Fibroblast of lung (primary cell): ENCODE results near the gene CROCC2. TPM values are rescaled to one million over a fixed set of nuclear protein-coding genes. Genes with fewer than 3 reads are reported as not detected.
A peak's percentile ranks its signal among the peaks of the same experiment; 100 is the strongest.

Source experiments
- DNase-seq, 2 donors: peaks; one replicate each; pipeline versions ENCODE4 v3.0.0 to v3.0.0-alpha.2; 2010; ENCODE audit warnings: low read depth in 2 of 2
- H2AFZ ChIP-seq: 2 replicates; pipeline ENCODE4 v1.5.1; 2012; ENCODE audit warnings: low read length, control low read depth, inconsistent platforms
- H3K27ac ChIP-seq: 2 replicates; pipeline ENCODE4 v1.5.1; 2011; ENCODE audit warnings: low read length, control low read depth; ENCODE audit not compliant: insufficient read depth
- H3K27me3 ChIP-seq: 2 replicates; pipeline ENCODE4 v1.5.1; 2011; ENCODE audit warnings: mild to moderate bottlenecking, low read length; ENCODE audit not compliant: control insufficient read depth, insufficient read depth
- H3K36me3 ChIP-seq: 2 replicates; pipeline ENCODE4 v1.5.1; 2011; ENCODE audit warnings: low read length; ENCODE audit not compliant: control insufficient read depth, insufficient read depth
- H3K4me1 ChIP-seq: 2 replicates; pipeline ENCODE4 v1.5.1; 2011; ENCODE audit warnings: low read length; ENCODE audit not compliant: control insufficient read depth, insufficient read depth; ENCODE audit errors: extremely low read depth
- H3K4me2 ChIP-seq: 2 replicates; pipeline ENCODE4 v1.5.1; 2011; ENCODE audit warnings: low read length, control low read depth; ENCODE audit not compliant: insufficient read depth; ENCODE audit errors: extremely low read depth
- H3K4me3 ChIP-seq, 4 experiments: fragments of 200-600 bp in 1 of 4; sonication (generic) in 1 of 4; replicated peaks in 1 of 4; 2 replicates each; pipeline ENCODE4 v1.5.1; 2011 to 2016; ENCODE audit warnings: low read length in 4 of 4, low read depth in 3 of 4, mild to moderate bottlenecking in 3 of 4, control low read depth in 2 of 4, inconsistent platforms in 1 of 4, mixed read lengths in 1 of 4; ENCODE audit not compliant: insufficient read depth in 1 of 4; ENCODE audit errors: control extremely low read depth in 1 of 4
- H3K79me2 ChIP-seq: 2 replicates; pipeline ENCODE4 v1.5.1; 2012; ENCODE audit warnings: mild to moderate bottlenecking, low read length, inconsistent platforms; ENCODE audit not compliant: control insufficient read depth, insufficient read depth
- H3K9ac ChIP-seq: 2 replicates; pipeline ENCODE4 v1.5.1; 2011; ENCODE audit warnings: mild to moderate bottlenecking, low read length, control low read depth; ENCODE audit not compliant: insufficient read depth
- H3K9me3 ChIP-seq: 2 replicates; pipeline ENCODE4 v1.5.1; 2012; ENCODE audit warnings: low read depth, low read length; ENCODE audit not compliant: control insufficient read depth, insufficient read depth
- H4K20me1 ChIP-seq: 2 replicates; pipeline ENCODE4 v1.5.1; 2011; ENCODE audit warnings: low read length; ENCODE audit not compliant: control insufficient read depth, insufficient read depth; ENCODE audit errors: extremely low read depth
- EZH2 ChIP-seq: IDR thresholded peaks from 2 replicates; pipeline ENCODE4 v1.5.1; 2012; ENCODE audit warnings: low read length, control low read depth, mild to moderate bottlenecking; ENCODE audit errors: missing control alignments
- polyA plus RNA-seq, 2 donors: library from polyadenylated mRNA; depleted of rRNA in 1 of 2; stranded (reverse) in 1 of 2; unstranded in 1 of 2; fragments of >200 nt; gene quantifications; 2 replicates each; pipeline ENCODE4 v1.2.1, GENCODE V29; 2011 to 2012; ENCODE audit warnings: missing spikeins in 1 of 2
- total RNA-seq: library from RNA; depleted of rRNA; stranded (reverse); fragments of >200 nt; gene quantifications from 2 replicates; pipeline ENCODE4 v1.2.1, GENCODE V29; 2014
- TF ChIP-seq, protein P1 (sequence below), 2 donors: IDR thresholded peaks in 1 of 2; conservative IDR thresholded peaks in 1 of 2; 1 replicate in 1 of 2; 2 replicates in 1 of 2; pipeline ENCODE4 v1.5.1; 2011 to 2012; ENCODE audit warnings: low read length in 2 of 2, control low read depth in 1 of 2, inconsistent platforms in 1 of 2, low read depth in 1 of 2, mild to moderate bottlenecking in 1 of 2

The CROCC2 gene
- total and polyA plus RNA-seq, 2 donors (not counting 1 experiment from before 2014, with no cell fraction given): 0.12 to 0.33 TPM

DNA sequence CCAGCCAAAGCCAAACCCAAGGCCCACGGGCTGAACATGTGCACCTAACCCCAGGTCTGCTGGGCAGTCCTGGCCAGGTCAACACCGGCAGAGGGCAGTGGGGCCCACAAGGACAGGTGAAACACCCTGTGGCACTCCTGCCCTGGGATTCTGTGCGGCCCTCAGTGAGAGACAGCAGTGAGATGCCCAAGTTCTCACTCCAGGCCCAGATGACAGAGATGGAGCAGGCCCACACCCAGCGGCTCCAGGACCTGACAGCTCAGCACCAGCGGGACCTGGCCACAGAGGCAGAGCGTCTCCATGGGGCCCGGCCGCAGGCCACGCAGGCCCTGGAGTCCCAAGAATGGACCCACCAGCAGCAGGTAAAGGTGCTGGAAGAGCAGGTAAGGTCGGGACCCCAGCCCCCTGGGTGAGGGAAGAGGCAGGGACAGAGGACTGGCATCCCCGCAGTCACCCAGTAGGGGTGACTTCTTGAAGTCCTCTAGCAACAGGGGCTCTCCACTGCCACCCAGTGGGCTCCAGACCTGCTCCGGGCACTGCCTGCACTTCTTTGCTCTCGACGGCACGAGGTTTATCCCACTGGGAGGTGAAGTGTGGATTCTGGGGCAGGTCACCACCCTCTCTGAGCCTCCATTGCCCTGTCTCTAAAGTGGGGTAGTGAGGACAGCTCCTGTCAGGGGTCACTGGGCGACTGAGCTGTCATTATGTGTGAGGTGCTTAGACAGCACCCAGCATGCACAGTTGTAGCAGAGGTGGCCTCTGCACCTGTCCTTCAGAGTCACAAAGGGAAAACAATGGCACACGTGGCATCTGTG lies 83.5 kb downstream of the CROCC2 start:
- Histone ChIP-seq H3K4me3 (no peak overlapping the region), H2AFZ (no peak overlapping the region), H3K27me3 (no peaks in the 10 kb centered on the region), H3K79me2 (no peaks in the 10 kb centered on the region), H3K4me1 (peaks cover 25% of the 10 kb centered on the region), H4K20me1 (no peaks in the 10 kb centered on the region), H3K9ac (no peak overlapping the region), H3K36me3 (no peaks in the 10 kb centered on the region), H3K27ac (no peak overlapping the region), H3K4me2 (no peak overlapping the region), H3K9me3 (no peaks in the 10 kb centered on the region)
- peak; percentile 23 to 32 for DNase-seq
- no peak for TF ChIP-seq EZH2
- TF ChIP-seq, protein P1, sequence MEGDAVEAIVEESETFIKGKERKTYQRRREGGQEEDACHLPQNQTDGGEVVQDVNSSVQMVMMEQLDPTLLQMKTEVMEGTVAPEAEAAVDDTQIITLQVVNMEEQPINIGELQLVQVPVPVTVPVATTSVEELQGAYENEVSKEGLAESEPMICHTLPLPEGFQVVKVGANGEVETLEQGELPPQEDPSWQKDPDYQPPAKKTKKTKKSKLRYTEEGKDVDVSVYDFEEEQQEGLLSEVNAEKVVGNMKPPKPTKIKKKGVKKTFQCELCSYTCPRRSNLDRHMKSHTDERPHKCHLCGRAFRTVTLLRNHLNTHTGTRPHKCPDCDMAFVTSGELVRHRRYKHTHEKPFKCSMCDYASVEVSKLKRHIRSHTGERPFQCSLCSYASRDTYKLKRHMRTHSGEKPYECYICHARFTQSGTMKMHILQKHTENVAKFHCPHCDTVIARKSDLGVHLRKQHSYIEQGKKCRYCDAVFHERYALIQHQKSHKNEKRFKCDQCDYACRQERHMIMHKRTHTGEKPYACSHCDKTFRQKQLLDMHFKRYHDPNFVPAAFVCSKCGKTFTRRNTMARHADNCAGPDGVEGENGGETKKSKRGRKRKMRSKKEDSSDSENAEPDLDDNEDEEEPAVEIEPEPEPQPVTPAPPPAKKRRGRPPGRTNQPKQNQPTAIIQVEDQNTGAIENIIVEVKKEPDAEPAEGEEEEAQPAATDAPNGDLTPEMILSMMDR (conservative IDR thresholded peaks at IDR 0.05 in 1 of 2, IDR thresholded peaks at IDR 0.05 in 1 of 2; ENCODE audit: low read depth in 1 of 2, low read length in 2 of 2): peak; percentile 36 to 53

DNA sequence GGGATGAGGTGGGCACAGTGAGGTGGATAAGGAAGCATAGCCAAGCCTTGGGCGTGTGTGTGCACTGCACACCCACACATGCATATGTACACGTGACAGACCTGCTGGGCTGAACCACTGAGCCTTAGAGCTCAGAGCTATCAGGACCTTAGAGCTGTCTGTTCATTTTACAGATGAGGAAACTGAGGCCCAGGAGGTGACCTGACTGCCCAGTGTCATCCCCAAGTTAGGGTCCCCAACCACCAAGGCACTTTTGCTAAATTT lies 84.1 kb downstream of the CROCC2 start:
- no peak overlapping the region for H2AFZ ChIP-seq
- peaks cover 30% of the 10 kb centered on the region for H3K4me1 ChIP-seq
- no peak overlapping the region for H3K4me2 ChIP-seq
- no peaks in the 10 kb centered on the region for H3K36me3 ChIP-seq
- H3K79me2 ChIP-seq: no peaks in the 10 kb centered on the region
- H4K20me1 ChIP-seq: no peaks in the 10 kb centered on the region
- H3K9ac ChIP-seq: no peak overlapping the region
- no peak for DNase-seq
- no peak overlapping the region for H3K27ac ChIP-seq
- H3K4me3 ChIP-seq: no peak overlapping the region
- H3K9me3 ChIP-seq: no peaks in the 10 kb centered on the region
- no peaks in the 10 kb centered on the region for H3K27me3 ChIP-seq
- TF ChIP-seq, protein P1 (conservative IDR thresholded peaks at IDR 0.05 in 1 of 2, IDR thresholded peaks at IDR 0.05 in 1 of 2; ENCODE audit: low read depth in 1 of 2, low read length in 2 of 2): no peak
- TF ChIP-seq EZH2: no peak

DNA sequence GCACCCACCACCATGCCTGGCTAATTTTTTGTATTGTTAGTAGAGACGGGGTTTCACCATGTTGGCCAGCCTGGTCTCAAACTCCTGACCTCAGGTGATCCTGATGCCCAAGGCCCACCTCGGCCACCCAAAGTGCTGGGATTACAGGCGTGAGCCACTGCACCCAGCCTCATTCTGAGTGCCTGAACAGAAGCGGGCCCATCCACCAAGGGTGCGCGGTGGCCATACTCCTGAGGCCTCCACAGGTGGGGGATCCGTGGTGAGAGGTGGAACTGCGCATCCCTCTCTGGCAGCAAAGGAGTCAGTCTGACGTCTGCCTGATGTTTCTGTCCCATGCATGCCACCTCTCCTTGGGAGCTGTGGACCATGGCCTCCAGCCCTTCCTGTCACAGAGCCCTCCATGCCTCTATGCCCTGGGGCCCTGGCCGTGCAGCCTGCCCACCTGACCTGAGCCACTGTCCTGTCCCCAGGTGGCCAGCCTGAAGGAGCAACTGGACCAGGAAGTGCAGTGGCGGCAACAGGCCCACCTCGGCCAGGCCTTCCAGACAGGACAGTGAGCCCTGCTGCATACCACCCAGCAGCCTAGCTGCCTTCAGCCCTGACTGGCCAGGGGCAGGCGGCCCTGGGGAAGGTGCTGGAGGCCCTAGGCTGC lies 84.7 kb downstream of the CROCC2 start:
- no peak for TF ChIP-seq EZH2
- TF ChIP-seq, protein P1 (conservative IDR thresholded peaks at IDR 0.05 in 1 of 2, IDR thresholded peaks at IDR 0.05 in 1 of 2; ENCODE audit: low read depth in 1 of 2, low read length in 2 of 2): no peak
- no peak for DNase-seq
- H3K4me2 ChIP-seq: no peak overlapping the region

More for the DNA sequence above, 84.7 kb downstream of the CROCC2 start:
- Histone ChIP-seq H3K27me3 (no peaks in the 10 kb centered on the region), H3K36me3 (no peaks in the 10 kb centered on the region), H3K9me3 (no peaks in the 10 kb centered on the region), H4K20me1 (no peaks in the 10 kb centered on the region), H3K4me3 (no peak overlapping the region), H3K9ac (peak overlapping the region; percentile 32), H2AFZ (no peak overlapping the region), H3K27ac (peak overlapping the region; percentile 78), H3K4me1 (peaks cover 30% of the 10 kb centered on the region), H3K79me2 (no peaks in the 10 kb centered on the region)
